CD4-positive, alpha-beta T cell treated with Interleukin-1 beta for 1 hour (primary cell): Measurements from ENCODE around the gene ERC2.

Experiments
- DNase-seq, 2 donors: peaks; one replicate each; pipeline ENCODE4 v3.0.0-alpha.2; 2020 to 2022

Gene ERC2

DNA sequence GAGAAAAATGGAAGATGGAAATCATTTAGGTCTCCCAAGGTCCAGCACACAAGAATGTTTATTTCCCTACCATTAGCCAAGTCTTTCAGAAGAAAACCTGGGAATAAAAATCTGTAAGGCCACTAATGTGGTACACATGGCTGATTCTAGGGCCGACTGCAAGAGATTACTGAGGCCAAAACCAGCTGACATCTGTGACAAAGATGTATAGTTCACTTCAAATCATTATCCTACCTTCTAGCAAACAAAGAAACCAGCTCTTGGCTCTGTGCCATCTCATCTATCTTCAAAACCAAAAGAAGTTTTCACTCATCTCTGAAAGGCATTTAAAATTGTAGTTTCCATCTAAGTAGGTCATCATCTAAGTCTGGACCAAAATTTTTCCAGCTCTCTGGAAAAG lies 43.9 kb downstream of the ERC2 start:
- no peak for DNase-seq

DNA sequence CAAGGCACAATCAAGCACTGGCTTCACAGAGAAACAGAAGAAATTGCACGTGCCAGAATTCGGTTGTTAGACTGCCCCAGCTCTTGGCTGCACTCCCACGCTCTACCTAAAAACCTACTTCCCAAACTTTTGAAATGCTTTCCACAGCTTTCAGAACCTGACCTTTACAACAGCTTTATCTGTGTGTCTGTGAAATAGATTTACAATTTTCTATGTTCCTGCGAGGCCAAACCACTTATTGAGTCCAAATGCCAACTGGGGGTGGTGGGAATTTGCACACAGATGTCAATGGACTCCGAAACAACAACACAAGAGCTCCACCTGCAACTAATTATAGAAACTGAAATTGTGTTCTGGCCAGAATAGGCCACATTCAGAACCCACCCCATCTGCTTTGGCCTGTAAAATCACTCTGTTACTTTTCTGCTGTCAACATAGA lies 44.6 kb downstream of the ERC2 start:
- DNase-seq, result no peak

DNA sequence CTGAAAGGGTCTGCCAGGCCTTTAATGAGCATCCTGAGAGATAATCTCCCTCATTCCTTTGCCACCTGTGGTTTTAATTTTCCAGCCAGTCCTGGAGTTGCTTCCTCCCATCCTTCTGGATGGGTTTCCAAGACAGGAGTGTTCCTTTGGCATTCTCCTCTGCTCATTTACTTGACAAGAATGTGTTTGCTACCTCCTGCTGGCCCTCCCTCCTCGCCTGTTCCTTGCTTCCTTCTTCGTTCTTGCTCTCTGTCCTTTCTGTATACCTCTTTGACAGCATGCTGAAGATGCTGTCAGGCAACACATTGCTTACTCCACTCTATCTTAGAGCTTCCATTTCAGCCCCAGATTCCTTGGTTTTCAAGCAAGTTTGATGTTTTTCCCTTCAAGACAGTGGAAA lies 46.0 kb downstream of the ERC2 start:
- DNase-seq, result no peak

DNA sequence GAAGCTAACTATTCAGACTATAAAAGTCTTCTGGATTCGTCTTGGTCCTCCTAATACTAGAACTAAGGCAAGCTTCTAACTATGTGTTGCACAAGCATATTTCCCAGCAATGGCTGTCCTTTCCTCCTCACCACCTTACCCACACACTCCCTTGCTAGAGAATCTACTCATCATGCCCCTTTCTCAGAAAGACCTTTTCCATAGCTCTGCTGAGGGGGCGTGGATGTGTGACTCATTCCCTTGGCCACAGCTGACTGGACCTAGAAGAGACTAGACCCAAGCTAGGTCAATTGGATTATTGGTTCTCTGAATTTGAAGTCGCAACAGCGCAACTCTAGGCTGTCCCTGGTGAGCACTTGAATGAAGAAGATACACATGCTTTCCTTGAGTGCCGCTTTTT lies 47.1 kb downstream of the ERC2 start:
- no peak for DNase-seq

DNA sequence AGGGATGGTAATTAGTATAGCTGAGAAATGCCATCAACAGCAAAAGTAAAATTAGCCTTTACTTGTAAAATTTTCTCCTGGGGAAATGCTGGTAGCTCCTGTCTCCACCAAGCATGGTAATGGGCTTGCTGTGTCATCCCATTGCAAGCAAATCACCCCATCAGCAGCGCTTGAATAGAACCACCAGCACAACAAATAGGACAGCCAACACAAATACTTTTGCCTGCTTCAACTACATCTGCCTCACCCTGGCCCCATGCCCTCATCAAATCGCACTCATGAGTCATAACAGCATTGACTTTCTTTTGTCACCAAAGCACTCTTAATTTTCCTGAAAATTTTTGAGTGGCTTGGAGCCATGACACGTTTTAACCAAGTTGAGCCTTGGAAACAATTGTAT lies 52.6 kb downstream of the ERC2 start:
- DNase-seq, result no peak

DNA sequence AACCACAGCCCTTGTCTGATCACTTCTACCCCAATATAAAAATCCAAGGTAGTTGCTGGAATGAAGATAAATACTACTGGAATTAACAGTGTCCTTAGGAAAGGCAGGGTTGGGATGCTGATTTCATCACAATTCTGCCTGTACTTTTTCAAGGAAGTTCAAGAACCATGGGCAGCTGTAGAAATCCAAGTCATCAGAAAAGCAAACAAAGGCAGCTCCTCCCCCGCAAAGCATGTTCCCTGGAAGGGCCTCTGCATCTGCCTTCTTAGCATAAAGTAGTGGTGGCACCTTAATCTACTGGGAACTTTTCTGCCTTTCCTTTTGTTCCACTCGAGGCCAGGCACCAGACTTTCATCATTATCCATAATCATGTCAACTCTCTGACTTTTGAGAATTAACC lies 54.4 kb downstream of the ERC2 start:
- no peak for DNase-seq

DNA sequence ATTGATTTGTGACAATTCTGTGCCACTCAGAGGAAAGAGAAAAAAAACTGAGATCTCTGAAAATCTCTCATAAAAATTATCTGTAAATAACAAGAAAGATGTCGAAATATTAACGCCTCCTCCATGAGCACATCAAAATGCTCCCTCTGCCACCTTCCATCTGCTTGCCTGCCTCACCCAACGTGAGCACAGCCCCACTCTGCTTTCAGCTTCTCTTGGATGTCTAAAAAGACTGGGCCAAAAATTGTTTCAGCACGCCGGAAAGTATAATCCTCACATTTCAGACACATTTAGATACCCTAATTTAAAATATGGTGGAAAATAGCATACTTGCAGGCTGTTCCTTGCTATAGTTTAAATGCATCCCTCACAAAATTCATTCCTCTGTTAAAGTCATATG lies 57.1 kb downstream of the ERC2 start:
- no peak for DNase-seq

DNA sequence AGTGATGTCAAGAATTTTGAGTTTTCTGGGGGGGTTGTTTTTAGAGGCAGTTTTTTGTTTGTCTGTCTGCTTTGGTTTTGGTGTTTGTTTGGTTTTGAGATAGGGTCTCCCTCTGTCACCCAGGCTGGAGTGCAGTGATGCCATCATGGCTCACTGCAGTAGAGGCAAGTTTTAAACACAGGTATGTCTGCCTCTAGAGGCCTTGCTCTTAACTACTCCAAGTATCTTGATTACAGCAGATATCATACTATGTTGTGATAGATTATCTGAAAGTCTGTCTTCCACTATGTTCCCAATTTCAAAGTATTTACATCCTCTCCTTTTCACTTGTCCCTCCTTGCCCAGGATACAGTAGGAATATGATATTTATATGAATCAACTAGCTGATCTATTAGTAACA lies 57.7 kb downstream of the ERC2 start:
- no peak for DNase-seq

DNA sequence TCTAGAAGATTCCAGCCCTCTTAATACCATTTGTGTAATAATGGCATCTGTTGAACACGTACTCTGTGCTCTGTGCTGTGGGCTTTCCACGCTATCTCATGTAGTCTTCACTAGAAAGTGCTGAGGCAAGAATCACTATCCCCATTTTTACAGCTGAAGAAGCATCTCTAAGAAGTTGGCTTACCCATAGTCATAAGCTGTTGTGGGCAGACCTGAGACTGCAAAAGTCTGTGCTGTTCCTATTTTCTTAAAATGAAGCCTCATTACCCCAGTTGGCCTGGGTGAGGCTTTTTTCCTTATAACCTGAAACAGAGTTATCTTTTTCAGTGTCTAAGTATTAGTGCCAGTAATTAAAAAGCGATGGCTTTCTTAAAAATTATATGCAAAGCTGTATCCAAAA lies 58.5 kb downstream of the ERC2 start:
- DNase-seq, result no peak

DNA sequence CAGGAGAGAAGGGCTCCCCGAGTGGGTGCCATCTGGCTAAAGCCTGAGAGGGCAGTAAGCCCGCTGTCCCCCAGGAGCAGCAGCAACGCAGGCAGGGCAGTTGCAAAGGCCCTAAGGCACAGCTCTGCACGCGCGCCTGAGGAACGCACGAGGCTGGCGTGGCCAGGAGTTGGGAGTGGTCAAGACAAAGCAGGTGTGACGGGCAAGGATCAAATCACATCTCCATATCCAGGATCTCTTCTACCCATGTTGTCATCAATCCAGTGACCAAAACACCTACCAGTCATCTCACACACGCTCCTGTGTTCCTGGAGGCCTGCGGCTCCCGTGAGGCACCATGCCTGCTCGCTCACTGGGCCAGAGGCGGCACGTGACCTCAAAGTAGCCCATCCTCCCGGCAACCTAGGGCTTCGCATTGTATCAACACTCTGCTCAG lies 59.5 kb downstream of the ERC2 start:
- no peak for DNase-seq

DNA sequence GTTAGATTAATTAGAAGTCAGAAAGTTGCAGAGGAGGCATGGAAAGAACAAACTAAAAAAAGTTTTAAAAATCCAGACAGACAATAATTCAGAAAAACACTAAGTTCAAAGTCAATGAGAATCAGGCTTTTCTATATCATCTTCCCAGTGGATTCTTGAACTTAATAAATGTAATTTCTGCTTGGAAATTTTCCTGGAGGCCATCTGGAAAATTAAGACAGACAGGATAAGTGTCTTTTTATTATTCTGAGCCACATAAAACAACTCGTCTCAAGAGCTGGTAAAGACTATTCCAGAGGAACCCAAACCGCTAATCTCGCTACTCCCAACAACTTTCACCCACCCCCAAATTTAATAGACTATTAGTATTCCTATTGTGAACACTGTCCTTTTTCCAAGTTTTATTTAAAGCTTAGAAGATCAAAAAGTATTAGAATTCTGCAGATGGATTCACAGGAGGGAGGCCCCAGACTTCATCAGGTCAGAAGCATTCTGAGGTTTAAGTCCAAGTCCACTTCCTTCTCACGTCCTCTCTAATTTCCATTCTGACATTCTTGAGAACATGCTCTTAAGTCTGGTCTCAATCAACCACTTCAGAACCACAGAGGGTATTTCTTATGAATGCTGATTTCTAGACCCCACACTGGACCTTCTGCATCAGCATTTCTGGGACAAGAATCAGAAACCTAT lies 61.3 kb downstream of the ERC2 start:
- no peak for DNase-seq

DNA sequence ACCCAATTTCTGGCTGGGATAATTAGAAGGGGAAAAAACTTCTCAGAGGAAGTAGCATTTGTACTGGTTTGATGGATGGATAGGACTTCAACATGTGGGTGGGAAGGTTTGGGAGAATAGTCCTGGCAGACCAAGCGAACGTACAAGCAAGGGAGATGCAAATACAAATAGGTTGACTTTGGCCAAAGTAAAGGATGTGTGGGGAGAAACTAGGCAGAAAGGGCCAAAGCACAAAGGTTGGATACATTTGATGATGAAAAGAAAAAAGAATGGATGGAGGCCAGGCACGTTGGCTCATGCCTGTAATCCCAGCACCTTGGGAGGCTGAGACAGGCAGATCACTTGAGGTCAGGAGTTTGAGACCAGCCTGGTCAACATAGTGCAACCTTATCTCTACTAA lies 63.4 kb downstream of the ERC2 start:
- DNase-seq, result no peak

DNA sequence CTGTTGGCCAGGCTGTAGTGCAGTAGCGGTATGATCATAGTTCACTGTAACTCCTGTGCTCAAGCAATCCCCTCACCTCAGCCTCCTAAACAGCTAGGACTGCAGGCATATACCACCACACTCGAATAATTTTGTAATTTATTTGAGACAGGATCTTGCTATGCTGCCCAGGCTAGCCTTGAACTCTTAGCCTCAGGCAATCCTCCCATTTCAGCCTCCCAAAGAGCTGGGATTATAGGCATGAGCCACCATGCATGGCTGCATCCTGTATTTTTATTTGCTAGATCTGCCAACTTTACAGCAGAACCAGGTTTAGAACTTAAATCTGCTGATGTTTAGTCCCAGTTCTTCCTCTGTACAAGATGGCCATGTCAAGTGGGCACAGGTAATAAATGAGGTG lies 69.6 kb downstream of the ERC2 start:
- DNase-seq, result no peak

DNA sequence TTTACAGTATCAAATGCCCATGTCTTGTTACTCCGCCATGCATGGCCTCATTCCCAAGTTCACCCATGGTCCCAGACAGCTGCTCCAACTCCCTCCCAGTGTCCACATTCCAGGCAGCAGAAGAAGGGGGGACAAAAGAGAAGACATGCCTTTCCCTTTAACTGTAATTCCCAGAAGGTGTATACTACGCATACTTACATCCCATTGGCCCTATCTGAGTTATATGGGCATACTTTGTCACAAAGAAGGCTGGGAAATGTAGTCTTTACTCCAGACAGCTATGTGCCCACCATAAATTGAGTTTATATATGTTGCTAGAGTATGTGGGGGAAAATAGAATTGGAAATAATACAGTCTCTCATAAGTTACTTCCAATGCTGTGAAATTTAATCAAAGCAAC lies 70.5 kb downstream of the ERC2 start:
- no peak for DNase-seq

DNA sequence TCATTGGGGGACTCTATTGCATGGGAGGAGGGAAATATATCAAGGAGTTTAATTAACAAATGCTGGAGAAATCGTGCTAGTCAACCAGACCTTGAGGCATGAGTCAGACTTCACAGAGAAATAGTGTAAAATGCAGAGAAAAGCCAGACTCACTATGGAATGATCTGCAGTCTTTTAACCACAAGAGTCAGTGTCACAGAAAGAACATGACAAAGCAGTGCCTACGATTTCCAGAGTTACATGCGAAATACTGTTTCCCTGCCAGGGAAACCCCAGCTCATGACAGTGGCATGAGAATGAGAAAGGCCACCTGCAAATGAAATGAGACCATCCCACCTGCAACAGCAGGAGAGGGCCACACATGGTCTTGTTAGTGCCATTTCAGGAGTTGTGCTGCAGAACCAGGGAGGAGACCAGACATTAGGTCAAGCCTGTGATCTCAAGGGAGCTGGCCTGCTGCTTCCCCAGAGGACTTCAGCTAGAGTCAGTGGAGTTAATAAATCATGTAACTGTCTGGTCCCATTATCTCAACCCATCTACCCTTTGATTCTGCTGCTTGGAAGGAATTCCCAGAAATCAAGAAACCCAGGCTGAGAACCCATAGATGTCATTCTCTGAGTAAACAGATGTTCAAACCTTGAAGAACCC lies 79.0 kb downstream of the ERC2 start:
- no peak for DNase-seq

DNA sequence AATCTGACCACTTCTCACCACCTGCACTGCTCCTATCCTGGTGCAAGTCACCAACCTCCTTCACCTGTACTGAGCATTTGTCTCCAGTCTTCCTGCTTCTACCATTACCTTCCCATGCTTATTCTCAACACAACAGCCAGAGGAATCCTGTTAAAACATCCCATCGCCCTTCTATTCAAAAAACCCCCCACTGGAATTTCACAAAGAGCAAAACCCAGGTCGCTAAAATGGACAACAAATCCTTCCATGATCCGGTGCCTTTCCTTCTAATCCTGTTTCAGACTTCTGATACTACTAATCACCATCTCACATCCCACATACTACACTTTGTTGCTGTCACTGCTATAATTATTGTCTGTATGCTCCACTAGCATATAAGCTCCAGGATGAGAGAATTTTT lies 85.2 kb downstream of the ERC2 start:
- no peak for DNase-seq

DNA sequence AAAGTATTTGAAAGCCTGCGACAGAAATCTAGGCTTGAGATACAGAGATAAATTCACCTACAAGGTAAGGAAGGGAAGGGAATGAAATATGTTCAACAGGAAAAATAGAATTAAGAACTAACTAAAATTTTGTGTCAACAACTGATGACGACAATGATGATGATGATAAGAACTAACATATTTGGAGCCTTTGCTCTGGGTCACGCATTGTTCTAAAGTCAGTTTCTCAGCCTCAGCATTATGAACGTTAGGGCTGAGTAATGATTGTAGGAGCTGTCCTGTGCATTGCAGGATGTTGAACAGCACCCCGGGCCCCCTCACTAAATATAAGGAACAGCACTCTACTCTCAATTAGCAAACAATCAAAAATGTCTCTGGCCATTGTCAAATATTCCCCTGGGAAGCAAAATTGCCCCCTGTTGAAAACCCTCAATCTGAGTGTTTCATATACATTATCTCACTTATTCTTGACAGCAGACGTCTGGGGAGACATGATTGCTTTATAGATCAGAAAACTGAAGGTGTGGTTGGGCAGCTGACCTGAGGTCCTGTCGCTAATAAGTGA lies 88.5 kb downstream of the ERC2 start:
- DNase-seq, result no peak

DNA sequence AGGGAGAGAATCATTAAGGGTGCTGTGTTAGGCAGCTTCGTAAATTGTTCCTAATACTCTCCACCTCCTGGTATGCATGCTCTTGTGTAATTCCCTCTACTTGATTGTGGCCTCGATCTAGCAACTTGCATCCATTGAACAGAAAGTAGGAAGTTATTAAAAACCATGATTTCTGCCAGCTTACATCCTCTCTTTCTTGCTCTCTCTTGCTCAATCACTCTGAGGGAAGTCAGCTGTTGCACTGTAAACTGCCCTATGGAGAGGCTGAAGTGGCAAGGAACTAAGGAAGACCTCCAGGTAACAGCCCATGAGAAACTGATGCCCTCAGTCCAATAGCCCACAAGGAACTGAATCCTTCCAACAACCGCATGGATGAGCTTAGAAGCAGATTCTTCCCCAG lies 92.6 kb downstream of the ERC2 start:
- DNase-seq, result no peak

DNA sequence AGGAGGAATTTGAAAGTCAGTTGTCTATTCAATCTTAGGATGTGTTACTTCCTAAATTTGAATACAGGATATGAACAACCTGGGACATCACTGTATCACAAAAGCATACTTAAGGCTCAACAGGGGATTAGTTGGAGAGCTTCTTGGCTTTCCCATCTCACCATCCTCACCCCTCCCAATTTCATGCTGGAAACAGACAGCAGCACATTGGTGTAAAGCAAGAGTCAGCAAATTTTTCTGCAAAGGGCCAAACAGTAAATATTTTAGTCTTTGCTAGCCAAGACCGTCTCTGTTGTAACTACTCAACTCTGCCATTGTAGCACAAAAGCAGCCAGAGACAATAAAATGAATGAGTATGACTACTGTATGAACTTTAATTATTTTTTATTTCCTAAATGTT lies 94.9 kb downstream of the ERC2 start:
- DNase-seq, result no peak

DNA sequence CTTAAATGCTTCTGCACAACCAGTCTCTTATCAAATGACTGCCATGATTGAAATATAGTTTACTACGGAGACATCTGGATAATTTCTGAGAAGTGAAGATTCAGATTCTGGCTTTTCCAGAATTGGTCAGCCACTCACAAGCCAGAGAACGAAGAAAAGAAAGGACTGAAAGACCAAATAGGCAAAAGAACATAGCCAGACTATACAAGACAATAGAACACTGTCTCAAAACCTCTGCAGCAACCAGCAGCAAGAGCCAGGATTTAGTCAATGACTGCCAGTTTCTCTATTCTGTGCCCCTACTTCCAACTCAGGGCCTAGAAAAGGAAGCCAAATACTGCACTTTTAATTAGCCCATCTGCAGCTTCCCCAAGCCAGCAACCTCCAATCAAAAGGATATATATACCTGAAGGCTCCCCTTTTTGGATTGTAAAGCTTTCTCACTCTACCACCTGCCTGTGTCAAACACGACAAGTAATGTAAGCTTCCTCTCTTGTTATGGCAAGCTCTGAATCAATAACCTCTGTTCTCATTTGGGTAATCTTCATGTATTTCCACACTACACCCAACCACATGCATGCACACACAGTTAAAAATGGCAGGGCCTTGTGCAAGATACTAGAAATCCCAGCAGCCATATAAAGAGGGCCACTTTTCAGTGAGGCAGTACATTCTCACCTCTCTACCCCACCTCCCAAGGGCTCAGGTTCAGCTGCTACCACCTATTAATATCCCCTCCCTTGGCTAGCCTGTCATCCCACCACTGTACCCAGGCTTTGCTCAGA lies 97.1 kb downstream of the ERC2 start:
- DNase-seq, result no peak

DNA sequence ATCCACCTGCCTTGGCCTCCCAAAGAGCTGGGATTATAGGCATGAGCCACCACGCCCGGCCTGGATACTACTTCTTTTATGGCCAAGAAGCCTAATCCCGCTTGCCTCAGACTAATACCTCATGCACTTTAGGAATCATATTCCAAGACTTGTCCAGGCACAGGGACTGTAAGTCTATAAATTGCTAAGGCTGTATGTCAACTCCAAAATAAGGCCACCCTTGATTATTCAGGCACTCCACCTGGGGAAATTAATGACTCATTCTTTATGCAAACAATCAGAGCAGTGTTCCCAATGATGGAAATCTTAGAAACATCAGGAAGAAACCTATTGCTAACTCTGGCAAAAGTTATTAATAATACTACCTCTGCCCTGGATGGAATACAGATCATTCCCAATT lies 98.4 kb downstream of the ERC2 start:
- no peak for DNase-seq

DNA sequence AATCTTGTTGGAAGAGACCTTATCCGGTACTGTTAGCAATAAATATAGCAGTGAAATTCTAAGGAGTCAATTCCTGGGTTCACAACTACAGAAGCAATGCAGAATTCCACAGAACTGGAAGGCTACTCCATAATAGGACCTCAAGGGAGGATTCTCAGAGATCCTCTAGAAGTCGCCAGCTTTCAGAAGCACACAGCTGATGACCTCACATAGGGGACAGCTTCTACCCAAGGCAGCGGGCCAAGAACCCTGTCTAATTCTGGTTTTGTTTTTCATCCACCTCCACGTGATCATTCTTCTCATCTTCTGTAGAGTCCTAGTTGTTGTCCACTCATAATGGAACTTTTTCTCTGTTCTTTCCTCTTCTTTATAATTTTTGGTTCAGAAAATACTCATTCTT lies 99.4 kb downstream of the ERC2 start:
- DNase-seq, result no peak

DNA sequence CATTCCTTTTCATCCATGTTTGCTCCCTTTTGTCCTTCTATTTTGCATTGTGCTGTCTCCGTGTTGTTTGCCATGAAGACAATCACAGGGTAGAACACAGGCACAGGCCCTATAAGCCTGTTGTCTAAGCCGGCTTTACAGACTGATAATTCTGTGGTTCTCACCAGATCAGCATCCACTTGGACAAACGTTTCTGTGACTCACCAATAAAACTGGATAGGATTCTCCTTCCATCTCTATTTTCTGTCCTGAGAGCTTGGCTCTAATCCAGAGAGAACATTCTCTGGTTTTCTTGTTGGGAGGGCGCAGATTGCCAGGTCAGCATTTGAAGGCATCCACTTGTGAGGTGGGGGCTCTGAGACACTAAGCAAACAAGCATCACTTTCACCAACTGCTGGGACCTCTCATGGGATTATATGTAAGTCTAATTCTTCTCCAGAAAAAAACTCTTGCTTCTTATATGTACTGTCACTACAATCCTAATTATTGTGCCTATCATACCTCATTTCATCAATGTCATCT lies 101.6 kb downstream of the ERC2 start:
- DNase-seq, result no peak
